Measurements from ENCODE around the gene SIRT5.

- no peak for TF ChIP-seq EZH2phosphoT487 (IDR thresholded peaks at IDR 0.05; ENCODE audit: insufficient read depth, low read depth)
- no peak for TF ChIP-seq EZH2 (IDR thresholded peaks at IDR 0.05; ENCODE audit: insufficient read depth, poor library complexity, severe bottlenecking)
These were observed 47.4 kb upstream of the SIRT5 start for GRCh38 chr6:13526727-13527670.

Measured in GM23248 (cell line).